ENCODE results near the gene DEDD2.

- no peak for TF ChIP-seq POLR2AphosphoS5 (IDR thresholded peaks at IDR 0.05; ENCODE audit: borderline replicate concordance, low read depth, low read length)
- no peak for TF ChIP-seq EZH2 (IDR thresholded peaks at IDR 0.05)
- no peak for TF ChIP-seq FOXP2 (optimal IDR thresholded peaks at IDR 0.05; ENCODE audit: control extremely low read depth, extremely low read length, insufficient read depth)
Measured at GRCh38 chr19:42233106-42233505, 15.6 kb upstream of the DEDD2 start.

All from SK-N-MC (cell line).